ENCODE results near the gene SYT10. TPM values are rescaled to one million over a fixed set of nuclear protein-coding genes. Genes with fewer than 3 reads are reported as not detected.

The SYT10 gene
- total RNA-seq, 3 donors from 2014 or later, result 0.14 to 2.0 (median 0.34) TPM

DNA sequence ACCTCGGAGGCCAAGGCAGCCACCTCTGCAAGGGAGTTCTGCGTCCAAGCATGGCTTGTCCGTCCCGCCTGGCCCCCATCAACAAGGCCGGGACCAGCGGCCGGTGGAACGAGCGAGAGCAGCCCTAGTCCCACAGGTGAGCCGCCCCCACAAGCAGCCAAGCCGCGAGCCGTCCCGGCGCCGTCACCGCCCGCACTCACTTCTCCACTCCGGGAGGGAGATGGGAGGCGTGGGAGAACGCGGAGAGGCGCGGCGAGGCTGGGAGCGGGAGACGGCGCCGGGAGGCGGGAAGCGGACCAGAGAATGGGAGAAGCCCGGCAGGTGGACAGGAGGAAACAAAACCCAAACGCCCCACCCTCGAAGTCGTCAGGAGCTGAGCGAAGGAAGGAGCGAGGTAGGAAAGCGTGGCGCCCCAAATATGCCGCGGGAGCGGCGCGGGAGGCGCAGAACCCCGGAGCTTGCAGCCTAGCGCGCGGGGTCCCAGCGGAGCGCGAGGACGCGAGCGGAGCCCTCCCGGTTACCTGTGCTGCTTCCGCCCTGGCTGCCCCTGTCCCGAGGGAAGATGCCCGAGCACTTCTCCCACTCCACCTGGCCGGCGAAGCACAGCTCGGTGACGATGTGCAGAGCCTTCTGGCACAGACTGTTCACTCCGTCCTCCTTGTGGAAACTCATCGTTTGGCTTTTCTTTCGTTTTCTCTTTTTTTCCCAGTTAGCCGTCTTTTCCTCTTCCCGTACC is 600 bp downstream of the SYT10 start:
- intact Hi-C loops (cut with DNase I, micrococcal nuclease), result no loop called here
- TF ChIP-seq CTCF (IDR thresholded peaks at IDR 0.05), result no peak
- ATAC-seq, result peak; percentile 38
- Histone ChIP-seq H3K4me3 (no peak overlapping the region), H3K4me1 (ENCODE audit: low read depth) (peaks cover 6% of the 10 kb centered on the region), H3K9me3 (no peaks in the 10 kb centered on the region), H3K36me3 (ENCODE audit: low read depth) (no peaks in the 10 kb centered on the region)
- DNase-seq, result no peak

- no peak overlapping the region for H3K4me3 ChIP-seq
- peaks cover 6% of the 10 kb centered on the region for H3K4me1 ChIP-seq (ENCODE audit: low read depth)
- intact Hi-C loops (cut with DNase I, micrococcal nuclease), result no loop called here
- no peak for TF ChIP-seq CTCF (IDR thresholded peaks at IDR 0.05)
- H3K9me3 ChIP-seq, result no peaks in the 10 kb centered on the region
- DNase-seq (no peak), ATAC-seq (no peak)
- H3K36me3 ChIP-seq (ENCODE audit: low read depth), result no peaks in the 10 kb centered on the region
Observed at GRCh38 chr12:33438025-33438772, 1.4 kb downstream of the SYT10 start.

DNA sequence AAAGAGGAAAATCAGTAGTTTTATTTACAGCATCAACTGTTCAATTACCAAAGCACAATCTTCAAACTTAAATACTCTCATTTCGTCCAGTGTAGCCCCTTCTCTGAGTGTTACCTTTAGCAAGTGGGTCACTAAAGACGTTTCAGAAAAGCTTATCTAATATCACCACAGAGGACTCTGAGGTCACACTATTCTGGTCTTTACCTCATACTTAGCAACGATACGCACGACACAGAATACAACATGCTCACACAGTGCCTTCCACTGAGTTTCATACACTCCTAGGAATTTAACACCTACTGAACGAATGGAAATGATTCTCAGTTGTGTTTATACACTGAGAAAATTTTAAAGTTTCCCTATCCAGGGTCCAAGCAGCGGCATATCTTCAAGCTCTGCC is 2.0 kb downstream of the SYT10 start:
- intact Hi-C loops (cut with DNase I, micrococcal nuclease), result no loop called here
- TF ChIP-seq CTCF (IDR thresholded peaks at IDR 0.05), result no peak
- no peak overlapping the region for H3K4me3 ChIP-seq
- H3K4me1 ChIP-seq (ENCODE audit: low read depth), result peaks cover 6% of the 10 kb centered on the region
- no peaks in the 10 kb centered on the region for H3K9me3 ChIP-seq
- no peak for DNase-seq
- no peaks in the 10 kb centered on the region for H3K36me3 ChIP-seq (ENCODE audit: low read depth)
- no peak for ATAC-seq

GRCh38 chr12:33432992-33433391 is 6.6 kb downstream of the SYT10 start:
- no peaks in the 10 kb centered on the region for H3K4me1 ChIP-seq (ENCODE audit: low read depth)
- H3K9me3 ChIP-seq, result no peaks in the 10 kb centered on the region
- H3K36me3 ChIP-seq (ENCODE audit: low read depth), result no peaks in the 10 kb centered on the region
- H3K4me3 ChIP-seq, result no peak overlapping the region
- ATAC-seq (no peak), DNase-seq (no peak)
- intact Hi-C loops (cut with DNase I, micrococcal nuclease), result no loop called here
- TF ChIP-seq CTCF (IDR thresholded peaks at IDR 0.05), result no peak

GRCh38 chr12:33431648-33432047 is 8.0 kb downstream of the SYT10 start:
- TF ChIP-seq CTCF (IDR thresholded peaks at IDR 0.05), result no peak
- no peaks in the 10 kb centered on the region for H3K9me3 ChIP-seq
- H3K4me3 ChIP-seq, result no peak overlapping the region
- ATAC-seq (no peak), DNase-seq (no peak)
- intact Hi-C loops (cut with DNase I, micrococcal nuclease), result no loop called here
- H3K36me3 ChIP-seq (ENCODE audit: low read depth), result no peaks in the 10 kb centered on the region
- no peaks in the 10 kb centered on the region for H3K4me1 ChIP-seq (ENCODE audit: low read depth)
